Retinal pigment epithelial cell (primary cell): ENCODE data around the gene NUB1.
A peak's percentile ranks its signal among the peaks of the same experiment; 100 is the strongest.

Experiments
- DNase-seq: peaks from one replicate; pipeline ENCODE4 v3.0.0-alpha.2; 2010; ENCODE audit warnings: low read depth
- H3K4me3 ChIP-seq: 2 replicates; pipeline ENCODE4 v1.5.1; 2011; ENCODE audit warnings: mild to moderate bottlenecking, low read length, control low read depth, moderate library complexity
- CTCF ChIP-seq: conservative IDR thresholded peaks from 2 replicates; pipeline ENCODE4 v1.5.1; 2011; ENCODE audit warnings: low read depth, low read length, control low read depth, inconsistent platforms

The NUB1 gene

GRCh38 chr7:151380199-151381097 is 38.8 kb downstream of the NUB1 start:
- no peak for DNase-seq
- TF ChIP-seq CTCF = no peak
- no peak overlapping the region for H3K4me3 ChIP-seq

GRCh38 chr7:151381098-151381347 is 39.4 kb downstream of the NUB1 start:
- H3K4me3 ChIP-seq = no peak overlapping the region
- no peak for DNase-seq
- TF ChIP-seq CTCF = no peak

- DNase-seq = no peak
- peak overlapping the region; percentile 7 for H3K4me3 ChIP-seq
- no peak for TF ChIP-seq CTCF
Measured at GRCh38 chr7:151381348-151382078, 39.9 kb downstream of the NUB1 start.

- TF ChIP-seq CTCF = no peak
- H3K4me3 ChIP-seq = peak overlapping the region; percentile 7
- DNase-seq = no peak
Measured at GRCh38 chr7:151382079-151382885, 40.7 kb downstream of the NUB1 start.

DNA sequence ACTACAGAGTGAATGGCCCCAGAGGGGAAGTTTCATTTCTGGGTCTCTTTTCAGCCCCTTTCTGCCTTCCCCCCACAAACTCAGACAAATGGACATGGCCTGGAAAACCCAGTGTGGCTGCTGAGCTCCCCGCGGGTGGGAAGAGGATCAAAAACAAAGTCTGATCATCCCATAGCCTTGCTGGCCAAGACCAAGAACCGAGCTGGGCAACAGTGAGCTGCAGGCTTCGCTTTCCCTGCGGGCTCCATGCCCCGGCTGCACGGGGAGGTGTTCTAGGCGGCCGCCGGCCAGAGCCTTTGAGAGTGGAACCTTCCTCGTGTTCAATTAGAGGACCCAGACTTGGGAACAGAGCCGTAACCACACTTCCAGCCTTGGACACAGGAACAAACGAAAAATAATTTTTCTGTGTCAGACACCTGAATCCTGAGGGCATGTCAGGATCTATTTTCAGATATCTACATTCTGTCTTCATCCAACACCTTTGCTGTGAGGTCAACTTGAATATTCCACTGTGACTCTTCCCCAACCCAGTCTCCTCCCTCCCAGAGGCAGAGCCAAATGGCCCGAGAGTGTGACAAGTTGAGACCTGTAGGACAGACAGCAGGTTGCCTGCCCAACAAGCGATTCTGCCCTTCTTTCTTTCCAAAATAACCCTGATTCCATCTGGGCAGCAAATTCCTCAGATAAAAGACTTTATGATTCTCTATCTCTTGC is 42.2 kb downstream of the NUB1 start:
- H3K4me3 ChIP-seq = no peak overlapping the region
- DNase-seq = no peak
- no peak for TF ChIP-seq CTCF

- no peak overlapping the region for H3K4me3 ChIP-seq
- TF ChIP-seq CTCF = no peak
- no peak for DNase-seq
Measured at GRCh38 chr7:151384352-151384697, 42.7 kb downstream of the NUB1 start.
